NCI-H748 treated with DMSO at 0.1 percent for 48 hours (cell line): Measurements from ENCODE around the gene TP53INP2.
A peak's percentile ranks its signal among the peaks of the same experiment; 100 is the strongest.
"Not testable (repeated sequence)": the region's sequence is repeated elsewhere in the genome, so short reads cannot be mapped to it uniquely, and the experiment has no call there.

Experiments
- DNase-seq: peaks from one replicate; lab custom pipeline; 2025; lab: John Stamatoyannopoulos, UW

TP53INP2 gene

DNA sequence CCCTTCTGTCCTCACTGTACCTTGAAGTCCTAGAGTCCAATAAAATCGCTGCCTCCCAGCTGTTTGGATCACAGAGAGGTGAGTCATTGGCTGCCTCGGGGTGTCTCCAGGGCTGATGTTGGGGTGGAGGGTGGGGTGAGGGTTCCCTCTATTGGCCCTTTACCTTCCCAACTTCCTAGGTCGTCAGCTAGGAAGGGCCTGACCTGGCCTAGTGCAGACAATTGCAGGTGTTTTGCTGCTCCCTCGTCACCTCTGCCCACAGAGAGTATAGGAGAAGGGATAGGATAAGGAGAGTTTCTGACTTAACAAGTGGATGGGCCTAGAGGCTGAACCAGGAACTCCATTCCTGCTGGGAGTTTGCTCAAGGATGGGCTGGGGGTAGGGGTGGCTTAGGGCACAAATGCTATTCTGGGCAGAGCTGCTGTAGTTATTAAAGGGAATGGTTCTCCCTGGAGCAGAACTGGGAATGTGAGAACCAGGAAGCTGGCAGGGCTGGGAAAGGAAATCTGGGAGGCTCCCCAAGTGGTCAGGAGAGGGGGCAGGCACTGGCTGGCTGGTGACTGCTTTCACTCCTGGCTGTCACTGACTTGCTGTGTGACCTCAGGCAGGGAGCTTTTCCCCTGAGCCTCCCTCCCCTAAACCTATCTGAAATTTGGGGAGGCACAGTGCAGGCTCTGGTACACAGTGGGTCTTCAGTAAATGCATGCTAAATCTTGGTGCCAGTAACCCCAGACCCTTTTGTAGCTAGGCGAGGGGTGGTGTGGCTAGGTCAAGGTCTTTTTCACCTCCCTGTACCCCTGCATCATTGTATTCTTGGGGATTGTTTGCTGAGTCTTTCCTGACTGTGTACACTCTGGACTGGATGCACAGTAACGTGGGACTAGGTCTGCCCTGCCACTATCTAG lies 1.5 kb downstream of the TP53INP2 start:
- no peak for DNase-seq

DNA sequence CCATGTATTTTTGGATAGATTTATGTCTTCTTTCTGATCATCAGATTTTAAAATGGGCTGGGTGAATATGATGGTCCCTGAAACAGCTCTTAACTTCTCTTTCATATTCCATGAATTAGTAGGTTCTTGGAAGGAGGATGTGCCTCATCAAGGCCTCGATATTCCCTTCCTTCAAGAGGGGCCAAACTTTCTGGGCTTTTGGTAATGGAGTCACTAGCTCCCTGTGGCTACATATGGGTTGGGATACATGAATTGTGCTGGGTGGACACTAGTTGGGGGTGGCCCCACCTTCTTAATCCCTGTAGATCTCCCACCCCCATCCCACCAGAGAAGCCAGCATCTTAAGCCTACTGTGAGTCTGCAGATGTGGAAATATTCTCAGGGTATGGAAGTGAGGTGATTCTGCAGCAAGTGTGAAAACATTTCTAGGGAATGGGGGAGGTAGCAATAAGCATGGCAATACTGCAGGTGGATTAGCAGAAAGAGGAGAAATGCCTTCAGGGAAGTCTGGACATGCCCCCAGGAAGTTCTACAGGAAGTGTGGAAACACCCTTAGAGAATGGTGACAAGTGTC lies 2.2 kb downstream of the TP53INP2 start:
- no peak for DNase-seq

DNA sequence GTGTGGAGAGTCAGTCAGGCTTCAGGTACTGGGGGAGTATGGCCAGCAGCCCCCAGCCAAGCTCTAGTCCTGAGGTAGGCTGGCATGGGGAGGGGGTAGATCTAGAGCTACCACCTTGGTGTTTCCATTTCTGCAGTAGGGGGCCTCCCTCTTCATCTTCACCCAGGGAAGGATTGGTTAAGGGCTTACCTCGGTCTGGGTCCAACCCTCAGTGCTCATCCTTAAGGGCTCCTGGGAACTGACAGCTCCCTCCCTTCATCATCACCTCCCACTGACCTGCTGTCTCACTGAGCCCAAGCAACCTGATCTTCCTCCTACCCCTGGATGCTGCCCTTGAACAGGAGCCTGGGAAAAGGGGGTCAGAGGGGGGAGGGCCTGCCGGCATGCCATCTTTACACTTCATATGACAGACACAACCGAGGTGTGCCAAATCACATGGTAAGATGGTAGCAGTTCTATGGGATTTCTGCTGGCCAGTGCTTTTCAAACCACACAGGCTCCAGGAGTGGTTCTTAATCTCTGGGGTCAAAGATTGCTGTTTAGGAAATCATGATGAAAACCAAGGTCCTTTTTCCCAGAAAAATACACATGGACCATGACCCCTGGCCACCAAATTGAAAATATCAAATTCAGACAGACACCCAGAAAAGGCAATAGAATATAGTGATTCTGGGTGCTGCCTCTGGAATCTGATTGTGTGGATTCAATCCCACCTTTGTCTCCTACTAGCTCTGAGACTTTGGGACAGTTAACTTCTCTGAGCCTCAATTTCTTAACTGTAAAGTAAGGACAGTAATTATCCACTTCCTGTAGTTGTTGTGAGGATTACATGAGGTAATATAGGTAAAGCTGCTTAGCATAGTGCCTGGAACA lies 3.0 kb downstream of the TP53INP2 start:
- no peak for DNase-seq

DNA sequence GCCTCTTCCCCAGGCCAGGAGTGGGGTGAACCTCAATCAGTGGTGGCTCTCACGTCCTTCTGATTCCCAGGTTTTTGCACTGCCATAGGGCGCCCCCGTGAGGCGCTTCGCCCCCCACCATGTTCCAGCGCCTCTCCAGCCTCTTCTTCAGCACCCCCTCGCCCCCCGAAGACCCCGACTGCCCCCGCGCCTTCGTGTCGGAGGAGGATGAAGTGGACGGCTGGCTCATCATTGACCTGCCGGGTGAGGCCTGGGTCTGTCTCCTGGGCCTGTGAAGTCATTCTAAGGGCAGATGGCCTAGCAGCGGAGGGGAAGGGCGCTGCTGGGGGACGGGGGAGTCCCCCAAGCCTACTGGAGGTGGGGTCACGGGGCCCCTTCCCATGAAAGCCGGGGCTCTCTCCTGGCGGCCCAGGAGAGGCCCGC lies 4.5 kb downstream of the TP53INP2 start:
- DNase-seq: peak; percentile 47

DNA sequence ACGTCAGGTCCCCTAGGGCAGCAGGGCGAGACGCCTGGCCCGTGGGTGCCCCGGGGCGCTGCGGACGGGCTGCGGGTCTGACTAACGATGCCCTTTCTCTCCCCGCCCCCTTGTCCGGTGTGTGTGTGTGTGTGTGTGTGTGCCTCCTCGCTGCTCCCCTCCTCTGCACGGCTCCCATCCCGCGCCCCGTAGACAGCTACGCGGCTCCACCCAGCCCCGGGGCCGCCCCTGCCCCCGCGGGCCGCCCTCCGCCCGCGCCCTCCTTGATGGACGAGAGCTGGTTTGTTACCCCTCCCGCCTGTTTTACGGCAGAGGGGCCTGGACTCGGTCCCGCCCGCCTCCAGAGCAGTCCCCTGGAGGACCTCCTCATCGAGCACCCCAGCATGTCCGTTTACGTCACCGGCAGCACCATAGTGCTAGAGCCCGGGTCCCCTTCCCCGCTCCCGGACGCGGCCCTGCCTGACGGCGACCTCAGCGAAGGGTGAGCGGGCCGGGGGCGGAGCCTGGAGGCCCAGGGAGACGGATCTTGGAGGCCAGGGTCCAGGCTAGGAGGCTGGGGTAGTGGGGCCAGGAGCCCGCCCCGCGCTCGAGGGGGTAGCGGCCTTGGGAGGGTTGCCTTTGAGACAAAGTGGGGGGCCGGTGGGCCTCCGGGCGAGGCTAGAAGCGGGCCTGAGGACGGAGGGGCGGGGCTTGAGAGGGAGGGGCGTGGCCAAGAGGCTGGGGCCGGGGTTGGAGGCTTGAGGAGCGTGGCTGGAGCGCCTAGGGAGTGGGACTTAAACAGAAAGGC lies 5.1 kb downstream of the TP53INP2 start:
- DNase-seq: peak; percentile 64

DNA sequence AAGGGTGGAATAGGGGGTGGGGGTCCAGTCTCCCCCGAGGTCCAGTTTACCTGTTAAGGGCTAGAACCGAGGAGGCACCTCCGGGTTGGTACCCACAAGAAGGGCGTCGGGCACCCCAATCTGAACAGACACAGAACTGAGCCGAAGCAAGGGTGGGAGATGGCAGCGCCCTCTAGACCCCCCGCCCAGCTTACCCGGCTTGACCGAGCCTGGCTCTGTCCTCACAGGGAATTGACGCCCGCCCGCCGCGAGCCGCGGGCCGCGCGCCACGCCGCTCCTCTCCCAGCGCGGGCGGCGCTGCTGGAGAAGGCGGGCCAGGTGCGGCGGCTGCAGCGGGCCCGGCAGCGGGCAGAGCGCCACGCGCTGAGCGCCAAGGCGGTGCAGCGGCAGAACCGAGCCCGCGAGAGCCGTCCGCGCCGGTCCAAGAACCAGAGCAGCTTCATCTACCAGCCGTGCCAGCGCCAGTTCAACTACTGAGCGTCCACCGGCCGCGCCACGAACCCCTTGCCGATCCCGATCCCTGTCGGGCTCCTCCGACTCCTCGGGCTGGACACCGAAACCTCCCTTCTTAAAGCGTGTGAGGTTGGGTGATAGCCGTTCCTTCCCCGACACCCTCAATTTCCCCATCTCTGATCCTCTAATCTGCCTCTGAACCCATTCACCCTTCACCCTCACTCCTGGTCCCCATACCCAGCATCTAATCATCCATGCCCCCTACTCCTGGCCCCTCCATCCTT lies 5.9 kb downstream of the TP53INP2 start:
- DNase-seq: peak; percentile 89

DNA sequence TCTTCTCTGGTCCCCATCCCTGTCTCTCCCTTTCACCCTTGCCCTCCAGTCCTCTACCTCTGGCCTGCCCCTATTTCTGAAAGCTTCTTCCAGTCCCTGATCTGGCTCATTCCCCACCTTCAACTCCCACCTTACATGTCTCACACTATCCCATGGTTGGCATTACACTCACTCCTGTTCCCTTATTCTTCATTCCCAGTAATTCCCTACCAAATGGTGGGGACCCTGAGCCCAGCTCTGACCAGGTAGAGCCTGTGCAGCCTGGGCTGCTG lies 6.4 kb downstream of the TP53INP2 start:
- DNase-seq: no peak

DNA sequence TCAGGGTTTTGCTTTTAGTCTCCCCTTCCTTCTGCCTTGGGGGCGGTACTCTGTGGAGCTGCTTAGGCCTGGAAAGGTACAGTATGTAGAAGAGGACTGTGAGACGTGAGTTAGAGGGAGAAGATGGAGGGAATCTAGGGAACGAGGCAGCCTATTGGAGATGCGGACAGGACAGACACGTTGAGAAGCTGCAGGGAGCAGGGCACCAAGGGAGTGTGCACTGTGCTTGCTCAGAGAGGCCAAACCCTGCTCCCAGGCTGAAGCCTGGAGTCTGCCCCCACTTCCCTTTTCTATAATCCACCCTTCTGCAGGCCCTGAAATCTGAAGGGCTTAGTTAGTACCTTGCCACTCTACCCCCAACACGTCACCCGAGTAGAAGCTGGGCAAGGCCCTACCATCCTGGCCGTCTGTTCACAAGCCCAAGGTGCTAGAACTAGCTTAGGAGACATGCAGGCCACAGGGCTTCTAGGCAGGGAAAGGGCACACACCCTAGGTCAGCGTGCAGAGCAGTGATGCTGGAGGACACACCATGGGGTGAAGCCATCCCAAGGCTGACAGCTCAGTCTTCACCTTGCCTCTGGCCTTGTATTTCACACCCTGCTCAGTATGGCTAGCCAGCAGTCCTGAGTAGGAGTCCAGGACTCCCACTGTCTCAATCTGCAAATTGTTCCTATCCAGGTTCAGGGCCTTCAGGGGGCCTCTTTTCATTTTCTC lies 6.9 kb downstream of the TP53INP2 start:
- no peak for DNase-seq

DNA sequence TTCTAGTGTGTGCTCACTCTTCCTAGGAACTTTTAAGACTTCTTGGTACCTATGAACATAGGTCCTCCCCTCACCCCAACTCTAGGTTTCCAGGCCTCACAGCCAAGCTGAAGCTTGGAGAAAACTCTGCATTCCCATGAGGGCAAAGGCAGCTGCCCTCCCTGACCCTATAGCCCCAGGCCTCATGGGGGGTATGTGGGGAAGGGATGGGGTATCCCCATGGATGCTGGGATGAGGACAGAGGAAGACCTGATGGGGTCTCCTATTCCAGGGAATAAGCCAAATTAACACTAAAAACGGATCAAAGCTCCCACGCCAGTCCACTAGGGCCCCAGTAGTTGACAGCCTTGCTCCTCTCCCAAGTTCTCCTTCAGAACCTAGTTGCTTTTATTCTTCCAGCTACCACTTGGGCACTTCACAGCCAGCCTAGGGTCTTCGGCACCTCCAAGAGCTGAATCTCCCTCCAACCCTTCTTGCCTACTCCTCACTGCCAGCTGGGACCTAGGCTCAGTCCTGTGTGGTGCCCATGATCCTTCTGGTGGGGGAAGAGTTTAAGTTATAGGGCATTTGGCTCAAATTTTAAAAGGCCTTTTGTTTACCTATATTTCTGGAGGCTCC lies 7.8 kb downstream of the TP53INP2 start:
- DNase-seq: no peak

DNA sequence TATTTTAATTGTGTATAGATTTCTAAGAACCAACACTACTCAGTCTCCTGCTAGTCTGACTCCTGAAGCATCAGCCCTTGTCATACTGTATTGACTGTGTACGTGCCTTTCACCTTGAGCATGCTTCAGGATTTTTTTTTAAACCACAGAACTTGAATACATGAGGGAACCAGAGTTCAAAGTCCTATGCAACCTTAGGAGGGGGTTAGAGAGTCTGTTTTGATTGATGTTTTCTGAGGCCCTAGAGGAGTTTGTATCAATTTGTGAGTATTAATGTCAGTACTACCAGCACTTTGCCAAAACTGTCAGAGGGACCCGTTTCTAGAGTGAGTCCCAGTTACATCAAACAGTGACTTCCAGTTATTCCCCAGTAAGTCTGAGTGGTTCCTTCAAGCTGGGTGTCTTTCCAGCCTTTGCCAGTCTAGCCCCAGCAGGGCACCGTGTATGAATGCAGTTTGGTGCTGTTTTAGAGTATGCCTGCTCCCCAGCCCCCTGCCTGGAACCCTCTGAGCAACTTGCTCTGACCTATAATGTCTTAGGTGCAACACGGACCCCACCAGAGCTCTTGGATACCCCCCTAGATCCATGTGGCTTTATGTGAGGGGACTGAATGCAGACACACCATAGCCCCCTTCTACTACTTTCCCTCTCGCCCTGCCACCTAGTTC lies 8.5 kb downstream of the TP53INP2 start:
- DNase-seq: no peak

DNA sequence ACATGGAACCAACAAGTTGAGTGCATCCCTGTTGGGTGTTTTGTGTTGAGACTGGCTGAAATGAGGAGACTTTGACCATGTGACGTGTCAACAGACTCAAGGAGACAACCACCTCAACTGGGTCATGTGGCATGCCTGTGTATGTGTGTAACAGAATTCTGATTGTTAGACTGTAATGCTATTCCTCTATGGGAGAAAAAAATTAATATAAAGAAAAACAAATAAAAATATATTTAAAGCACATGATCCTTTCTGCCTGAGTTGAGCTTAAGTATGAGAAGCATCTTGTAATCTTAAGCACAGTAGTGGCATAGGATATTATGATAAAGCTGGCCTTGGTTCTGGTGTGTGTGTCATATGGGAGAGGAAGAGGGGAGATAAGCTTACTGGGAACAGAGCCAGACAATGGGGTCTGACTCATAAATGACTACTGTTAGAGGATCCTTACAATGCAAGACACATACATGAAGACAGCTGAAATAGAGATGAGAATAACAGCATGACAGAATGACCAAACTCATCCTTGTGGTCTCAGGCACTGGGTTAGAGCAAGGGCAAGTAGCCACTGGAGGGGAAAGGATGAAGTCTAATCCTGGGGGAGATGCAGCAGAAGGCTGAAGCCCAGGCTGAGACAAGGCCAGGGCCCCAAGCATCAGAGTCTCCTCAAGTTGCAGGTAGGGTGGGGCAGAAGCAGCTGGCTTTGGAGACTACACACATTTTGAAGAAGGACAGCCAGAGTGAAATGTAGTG lies 9.2 kb downstream of the TP53INP2 start:
- no peak for DNase-seq

DNA sequence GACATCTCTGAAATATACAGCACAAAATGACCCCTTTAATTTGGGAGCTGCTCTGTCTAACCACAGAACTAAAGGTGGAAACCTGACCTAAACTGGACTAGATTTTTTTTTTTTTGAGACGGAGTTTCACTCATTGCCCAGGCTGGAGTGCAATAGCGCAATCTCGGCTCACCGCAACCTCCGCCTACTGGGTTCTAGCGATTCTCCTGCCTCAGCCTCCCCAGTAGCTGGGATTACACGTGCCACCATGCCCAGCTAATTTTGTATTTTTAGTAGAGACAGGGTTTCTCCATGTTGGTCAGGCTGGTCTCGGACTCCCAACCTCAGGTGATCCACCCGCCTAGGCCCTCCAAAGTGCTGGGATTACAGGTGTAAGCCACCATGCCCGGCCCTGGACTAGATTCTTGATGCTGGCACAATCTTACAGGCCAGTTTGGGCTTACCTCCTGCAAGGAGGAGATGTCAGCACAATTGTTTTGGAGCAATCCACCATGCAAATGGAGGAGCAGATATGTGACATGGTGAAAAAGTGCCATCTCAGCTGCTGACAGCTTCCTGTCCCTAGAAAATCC lies 9.9 kb downstream of the TP53INP2 start:
- DNase-seq: not testable (repeated sequence)

DNA sequence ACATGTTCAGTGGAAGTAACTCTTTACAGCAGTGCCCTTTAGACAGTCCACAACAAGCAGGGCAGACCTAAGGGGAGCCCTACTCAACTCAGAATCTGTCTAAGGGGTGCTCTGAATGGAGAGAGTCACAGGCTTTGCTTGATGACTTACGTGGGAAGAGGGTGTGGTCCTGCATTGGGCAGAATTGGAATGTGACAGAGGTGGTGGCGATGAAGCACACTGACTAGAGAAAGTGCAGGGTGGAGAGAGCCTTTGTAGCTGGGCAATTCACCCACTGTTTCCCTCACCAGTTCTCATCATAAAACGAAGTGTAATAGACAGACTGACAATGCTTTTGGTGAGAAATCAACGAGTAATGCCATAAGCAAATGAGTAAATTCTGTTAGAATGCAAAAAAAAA lies 11.2 kb downstream of the TP53INP2 start:
- DNase-seq: no peak

DNA sequence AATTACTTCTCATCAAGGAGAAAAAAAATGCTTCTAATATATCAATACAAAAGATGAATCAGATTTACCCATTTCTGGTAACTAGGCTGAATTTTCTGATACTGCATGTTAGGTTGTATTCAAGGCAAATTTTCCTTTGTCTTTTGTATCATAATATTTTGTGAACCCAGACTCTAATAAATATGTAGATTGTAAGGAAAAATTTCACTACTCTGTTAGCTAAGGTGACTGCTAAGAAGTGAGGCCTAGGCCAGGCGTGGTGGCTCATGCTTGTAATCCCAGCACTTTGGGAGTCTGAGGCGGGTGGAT lies 12.7 kb downstream of the TP53INP2 start:
- no peak for DNase-seq

DNA sequence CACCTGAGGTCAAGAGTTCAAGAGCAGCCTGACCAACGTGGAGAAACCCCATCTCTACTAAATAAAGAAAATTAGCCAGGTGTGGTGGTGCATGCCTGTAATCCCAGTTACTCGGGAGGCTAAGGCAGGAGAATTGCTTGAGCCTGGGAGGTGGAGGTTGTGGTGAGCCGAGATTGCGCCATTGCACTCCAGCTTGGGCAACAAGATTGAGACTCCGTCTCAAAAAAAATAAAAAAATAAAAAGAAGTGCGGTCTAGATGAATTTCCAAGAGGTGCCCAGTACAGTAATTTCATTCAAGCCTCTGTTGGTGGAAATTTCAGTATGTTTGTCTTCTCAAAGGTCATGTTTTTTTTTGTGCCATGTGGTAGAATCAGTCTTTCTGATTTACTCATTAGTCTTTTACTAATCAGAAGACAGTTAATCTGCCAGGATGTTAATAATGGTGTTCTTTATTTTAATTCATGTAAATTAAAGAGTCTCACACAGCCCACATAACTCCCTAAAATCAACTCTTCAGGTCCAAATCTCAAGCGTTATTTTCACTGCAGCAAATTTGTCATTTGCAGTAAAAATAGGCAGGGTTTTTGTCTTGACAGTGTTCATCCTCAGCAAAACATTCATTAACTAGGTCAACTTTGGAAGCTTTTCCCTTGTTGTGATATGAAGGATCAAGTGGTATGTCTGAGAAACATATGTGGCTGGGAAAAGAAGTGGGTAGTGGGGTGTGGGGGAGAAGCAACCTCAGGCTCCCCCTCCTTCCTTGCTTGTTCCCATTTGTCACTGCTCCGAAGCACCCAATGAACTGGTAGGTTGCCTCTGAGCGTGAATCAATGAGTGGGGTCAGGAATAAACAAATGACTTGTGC lies 13.3 kb downstream of the TP53INP2 start:
- DNase-seq: no peak

DNA sequence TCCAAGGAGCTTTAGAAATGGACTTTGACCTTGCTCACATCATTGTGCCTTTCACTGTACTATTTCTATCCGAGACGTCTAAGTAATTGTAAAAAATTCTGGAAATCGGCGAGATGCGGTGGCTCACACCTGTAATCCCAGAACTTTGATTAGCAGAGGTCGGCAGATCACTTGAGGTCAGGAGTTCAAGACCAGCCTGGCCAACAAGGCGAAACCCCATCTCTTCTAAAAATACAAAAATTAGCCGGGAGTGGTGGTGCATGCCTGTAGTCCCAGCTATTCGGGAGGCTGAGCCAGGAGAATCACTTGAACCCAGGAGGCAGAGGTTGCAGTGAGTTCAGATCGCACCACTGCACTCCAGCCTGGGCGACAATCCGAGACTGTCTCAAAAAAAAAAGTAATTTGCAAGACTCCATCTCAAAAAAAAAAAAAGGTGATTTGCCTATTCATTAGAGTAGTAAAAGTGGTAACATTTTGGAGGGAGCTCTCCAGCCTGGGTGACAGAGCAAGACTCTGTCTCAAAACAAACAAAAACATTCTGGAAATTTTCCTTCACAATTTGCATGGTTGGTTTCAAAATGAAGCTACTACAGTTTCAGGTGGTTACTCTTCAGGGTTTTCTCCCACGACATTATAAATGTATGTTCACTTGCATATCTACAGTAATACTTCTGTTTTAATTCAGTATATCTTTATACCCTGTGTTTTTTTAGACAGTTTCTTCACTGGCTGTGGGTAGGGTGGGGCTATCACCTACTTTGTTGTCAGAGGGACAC lies 15.3 kb downstream of the TP53INP2 start:
- not testable (repeated sequence) for DNase-seq

DNA sequence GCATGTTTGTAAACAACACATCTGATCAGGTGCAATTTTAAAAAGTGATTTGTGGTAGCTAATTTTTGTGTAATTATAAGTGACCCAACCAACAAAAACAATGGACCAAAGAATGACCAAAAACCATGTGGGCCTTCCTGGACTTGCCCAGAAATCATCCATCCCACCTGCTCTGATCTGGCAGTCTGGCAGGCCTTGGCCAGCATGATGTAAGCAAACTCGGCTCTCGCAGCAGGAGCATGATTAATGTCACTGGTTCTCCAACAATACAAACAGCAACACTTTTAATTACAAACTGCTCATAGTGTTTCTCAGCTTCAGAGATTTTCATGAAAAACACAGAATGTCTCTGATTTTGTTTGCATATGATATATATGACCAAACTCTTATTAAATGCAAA lies 16.1 kb downstream of the TP53INP2 start:
- no peak for DNase-seq
